Esophagus (tissue), 2 donors: Measurements from ENCODE around the gene KAT2A. TPM values are rescaled to one million over a fixed set of nuclear protein-coding genes. Genes with fewer than 3 reads are reported as not detected.
A peak's percentile ranks its signal among the peaks of the same experiment; 100 is the strongest.

Experiments
- H3K27ac ChIP-seq, 2 donors: one replicate each; pipeline ENCODE4 v1.5.1; 2013; ENCODE audit warnings: low read depth in 2 of 2, mild to moderate bottlenecking in 2 of 2, inconsistent platforms in 1 of 2, low read length in 1 of 2, moderate library complexity in 1 of 2
- H3K27me3 ChIP-seq, 2 donors: one replicate each; pipeline ENCODE4 v1.6.1; 2013; ENCODE audit warnings: low read length in 2 of 2, control low read depth in 1 of 2, mild to moderate bottlenecking in 1 of 2; ENCODE audit not compliant: insufficient read depth in 2 of 2, control insufficient read depth in 1 of 2
- H3K36me3 ChIP-seq, 2 donors: one replicate each; pipeline ENCODE4 v1.6.1; 2013; ENCODE audit warnings: low read length in 1 of 2; ENCODE audit not compliant: control insufficient read depth in 2 of 2, insufficient read depth in 2 of 2
- H3K4me1 ChIP-seq, 2 donors: one replicate each; pipeline ENCODE4 v1.6.1; 2013; ENCODE audit warnings: low read length in 1 of 2; ENCODE audit not compliant: control insufficient read depth in 2 of 2, insufficient read depth in 2 of 2
- H3K4me3 ChIP-seq, 2 donors: one replicate each; pipeline ENCODE4 v1.5.1; 2013; ENCODE audit warnings: low read length in 2 of 2, mild to moderate bottlenecking in 2 of 2, low read depth in 1 of 2, moderate library complexity in 1 of 2
- H3K9me3 ChIP-seq, 2 donors: one replicate each; pipeline ENCODE4 v1.6.1; 2013; ENCODE audit warnings: mild to moderate bottlenecking in 2 of 2, low read depth in 1 of 2, low read length in 1 of 2, moderate library complexity in 1 of 2; ENCODE audit not compliant: control insufficient read depth in 2 of 2, insufficient read depth in 1 of 2
- WGBS, 2 donors: extraction: QIAGEN DNeasy Blood & Tissue Kit; methylation state at CpG; one replicate each; pipeline ENCODE4 v1.1.7; 2013; 5-methylcytosine and 5-hydroxymethylcytosine counted together
- polyA plus RNA-seq, 2 donors: library from polyadenylated mRNA; stranded (reverse); fragments of 200-250 nt; gene quantifications; one replicate each; pipeline ENCODE4 v1.2.3, GENCODE V29; 2013
- donor health status: healthy with polysubstance abuse.
- donor health status: Bipolar disorder and iron deficiency.

KAT2A gene
- 10 to 100 TPM; 34.2 to 86.6 TPM for polyA plus RNA-seq

- 5 to 7% methylated on average over 54 to 57 of the region's 57 CpGs for WGBS, 2 donors
- H3K4me1 ChIP-seq, result peaks cover 9 to 13% of the 10 kb centered on the region in 2 donors
- H3K27ac ChIP-seq, result peak within 1 kb of the TSS in 1 of 2 donors; percentile 15
- no peaks in the 10 kb centered on the region for H3K27me3 ChIP-seq
- peak within 1 kb of the TSS; percentile 29 to 90 for H3K4me3 ChIP-seq
- H3K9me3 ChIP-seq, result no peaks in the 10 kb centered on the region
- peaks cover 6 to 30% of the 10 kb centered on the region in 2 donors for H3K36me3 ChIP-seq
Measured at GRCh38 chr17:42120770-42121769, at the start of gene KAT2A. Gene KAT2A (minus strand): TSS chr17:42121367. CDS start chr17:42121304, 63 bp downstream.

- Histone ChIP-seq H3K27ac (no peak overlapping the region), H3K4me3 (no peak overlapping the region), H3K4me1 (no peaks in the 10 kb centered on the region), H3K36me3 (no peaks in the 10 kb centered on the region), H3K9me3 (no peaks in the 10 kb centered on the region), H3K27me3 (no peaks in the 10 kb centered on the region)
- 93 to 94% methylated on average over 29 of the region's 29 CpGs for WGBS, 2 donors
Measured at GRCh38 chr17:42169351-42169750, 48.2 kb upstream of the KAT2A start.

- WGBS, 2 donors, result 90% methylated on average over 8 of the region's 8 CpGs
- H3K27ac ChIP-seq, result no peak overlapping the region
- no peaks in the 10 kb centered on the region for H3K27me3 ChIP-seq
- H3K4me3 ChIP-seq, result no peak overlapping the region
- no peaks in the 10 kb centered on the region for H3K36me3 ChIP-seq
- H3K9me3 ChIP-seq, result no peaks in the 10 kb centered on the region
- H3K4me1 ChIP-seq, result no peaks in the 10 kb centered on the region
Measured at GRCh38 chr17:42167807-42168206, 46.6 kb upstream of the KAT2A start.

GRCh38 chr17:42166196-42166763 is 45.1 kb upstream of the KAT2A start:
- no peaks in the 10 kb centered on the region for H3K9me3 ChIP-seq
- H3K27me3 ChIP-seq, result no peaks in the 10 kb centered on the region
- no peak overlapping the region for H3K4me3 ChIP-seq
- H3K4me1 ChIP-seq, result no peaks in the 10 kb centered on the region
- 90% methylated on average over 19 of the region's 19 CpGs for WGBS, 2 donors
- H3K27ac ChIP-seq, result no peak overlapping the region
- no peaks in the 10 kb centered on the region for H3K36me3 ChIP-seq

- H3K27me3 ChIP-seq, result no peaks in the 10 kb centered on the region
- no peak overlapping the region for H3K4me3 ChIP-seq
- no peak overlapping the region for H3K27ac ChIP-seq
- H3K36me3 ChIP-seq, result no peaks in the 10 kb centered on the region
- no peaks in the 10 kb centered on the region for H3K9me3 ChIP-seq
- no peaks in the 10 kb centered on the region for H3K4me1 ChIP-seq
- 89 to 96% methylated on average over 6 of the region's 6 CpGs for WGBS, 2 donors
Measured at GRCh38 chr17:42165751-42166150, 44.6 kb upstream of the KAT2A start.

GRCh38 chr17:42163696-42164407 is 42.7 kb upstream of the KAT2A start:
- Histone ChIP-seq H3K27me3 (no peaks in the 10 kb centered on the region), H3K4me3 (no peak overlapping the region), H3K27ac (no peak overlapping the region), H3K4me1 (no peaks in the 10 kb centered on the region), H3K9me3 (no peaks in the 10 kb centered on the region), H3K36me3 (no peaks in the 10 kb centered on the region)
- 46 to 56% methylated on average over 22 of the region's 22 CpGs for WGBS, 2 donors

GRCh38 chr17:42163113-42163512 is 41.9 kb upstream of the KAT2A start:
- Histone ChIP-seq H3K27me3 (no peaks in the 10 kb centered on the region), H3K4me1 (no peaks in the 10 kb centered on the region), H3K4me3 (no peak overlapping the region), H3K36me3 (no peaks in the 10 kb centered on the region), H3K27ac (no peak overlapping the region), H3K9me3 (no peaks in the 10 kb centered on the region)
- 55 to 60% methylated on average over 8 of the region's 8 CpGs for WGBS, 2 donors

GRCh38 chr17:42160531-42160910 is 39.4 kb upstream of the KAT2A start:
- Histone ChIP-seq H3K27ac (no peak overlapping the region), H3K9me3 (no peaks in the 10 kb centered on the region), H3K27me3 (no peaks in the 10 kb centered on the region), H3K4me1 (peaks cover 0 to 1% of the 10 kb centered on the region in 2 donors), H3K36me3 (no peaks in the 10 kb centered on the region), H3K4me3 (no peak overlapping the region)
- 82 to 84% methylated on average over 7 of the region's 7 CpGs for whole genome bisulfite sequencing, 2 donors

GRCh38 chr17:42159796-42160530 is 38.8 kb upstream of the KAT2A start:
- Histone ChIP-seq H3K27me3 (no peaks in the 10 kb centered on the region), H3K4me1 (peaks cover 2 to 4% of the 10 kb centered on the region in 2 donors), H3K27ac (no peak overlapping the region), H3K9me3 (no peaks in the 10 kb centered on the region), H3K4me3 (no peak overlapping the region), H3K36me3 (no peaks in the 10 kb centered on the region)
- WGBS, 2 donors, result 70 to 78% methylated on average over 14 of the region's 14 CpGs
